GM12872 (cell line): Measurements from ENCODE around the gene FBXW5.

Source experiments
- CTCF ChIP-seq: IDR thresholded peaks from 3 replicates; pipeline ENCODE4 v1.5.1; 2011; ENCODE audit warnings: low read depth, mild to moderate bottlenecking, low read length, moderate library complexity; ENCODE audit not compliant: insufficient read depth

FBXW5 gene

GRCh38 chr9:136947955-136948510, 3.5 kb upstream of the FBXW5 start:
- peak; percentile 65 for TF ChIP-seq CTCF

DNA sequence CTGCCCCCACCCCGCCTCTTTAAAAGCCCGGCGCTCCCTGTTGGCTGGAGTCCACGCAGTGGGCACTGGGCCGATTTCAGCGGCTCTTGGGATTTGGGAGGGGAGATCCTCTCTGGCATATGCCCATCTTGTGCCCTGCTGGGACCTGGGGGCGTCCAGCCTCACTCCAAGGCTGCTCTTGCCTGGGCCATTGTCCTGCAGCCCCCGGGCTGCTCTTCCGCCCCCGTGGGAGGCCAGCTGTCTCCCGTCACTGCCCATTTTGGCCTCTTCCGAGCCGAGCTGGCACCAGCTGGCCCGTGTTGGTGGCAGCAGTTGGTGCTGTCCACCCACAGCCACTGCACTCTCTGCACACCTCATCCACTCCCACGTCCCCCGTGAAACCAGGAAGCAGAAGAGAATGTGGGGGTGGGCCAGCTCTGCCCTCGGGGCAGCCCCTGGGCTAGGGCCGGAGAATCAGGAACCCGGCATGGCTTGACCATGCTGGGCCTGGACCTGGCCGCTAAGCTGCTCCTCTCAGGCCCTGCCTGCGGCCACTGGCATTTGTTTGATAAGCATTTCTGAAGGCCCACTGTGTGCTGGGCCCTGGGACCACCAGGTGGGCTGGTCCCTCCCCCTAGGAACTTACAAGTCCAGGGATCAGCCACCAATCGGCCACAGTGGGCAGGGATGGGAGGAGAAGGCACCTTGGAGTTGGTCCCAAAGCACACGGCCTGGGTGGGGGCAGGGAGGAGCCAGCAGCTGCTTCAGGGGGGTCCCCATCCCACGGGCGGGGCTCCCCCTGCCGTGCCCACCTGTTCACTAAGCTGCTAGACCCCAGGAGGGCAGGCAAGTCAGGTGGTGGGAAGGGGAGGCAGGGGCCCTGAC, 2.7 kb upstream of the FBXW5 start:
- no peak for TF ChIP-seq CTCF

DNA sequence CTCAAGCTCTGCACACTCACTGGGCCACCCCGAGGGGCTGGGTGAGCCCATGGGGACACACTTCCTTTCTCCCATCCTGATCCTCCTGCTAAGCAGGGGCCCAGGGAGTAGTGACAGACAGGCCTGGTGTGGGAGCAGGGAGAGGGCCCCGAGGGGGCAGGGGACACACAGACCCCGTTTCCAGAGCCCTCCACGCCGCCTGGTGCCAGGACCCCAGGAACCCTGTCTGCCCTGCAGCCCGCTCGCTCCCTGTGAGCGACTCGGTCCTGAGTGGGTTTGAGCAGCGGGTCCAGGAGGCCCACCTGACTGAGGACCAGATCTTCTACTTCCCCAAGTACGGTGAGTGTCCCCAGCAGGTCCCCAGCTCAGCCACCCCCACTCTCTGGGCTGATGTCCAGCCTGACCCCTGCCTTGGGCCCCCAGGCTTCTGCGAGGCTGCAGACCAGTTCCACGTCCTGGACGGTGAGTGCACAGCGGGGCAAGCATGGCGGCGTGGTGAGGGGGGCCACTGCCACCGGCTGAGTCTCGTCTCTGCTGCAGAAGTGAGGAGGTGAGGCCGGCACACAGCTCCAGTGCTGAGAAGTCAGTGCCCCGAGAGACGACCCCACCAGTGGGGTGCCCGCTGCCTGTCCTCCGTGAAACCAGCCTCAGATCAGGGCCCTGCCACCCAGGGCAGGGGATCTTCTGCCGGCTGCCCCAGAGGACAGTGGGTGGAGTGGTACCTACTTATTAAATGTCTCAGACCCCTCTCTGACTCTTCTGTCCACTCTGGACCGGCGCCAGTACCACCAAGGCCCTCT, 1.9 kb upstream of the FBXW5 start:
- no peak for TF ChIP-seq CTCF

DNA sequence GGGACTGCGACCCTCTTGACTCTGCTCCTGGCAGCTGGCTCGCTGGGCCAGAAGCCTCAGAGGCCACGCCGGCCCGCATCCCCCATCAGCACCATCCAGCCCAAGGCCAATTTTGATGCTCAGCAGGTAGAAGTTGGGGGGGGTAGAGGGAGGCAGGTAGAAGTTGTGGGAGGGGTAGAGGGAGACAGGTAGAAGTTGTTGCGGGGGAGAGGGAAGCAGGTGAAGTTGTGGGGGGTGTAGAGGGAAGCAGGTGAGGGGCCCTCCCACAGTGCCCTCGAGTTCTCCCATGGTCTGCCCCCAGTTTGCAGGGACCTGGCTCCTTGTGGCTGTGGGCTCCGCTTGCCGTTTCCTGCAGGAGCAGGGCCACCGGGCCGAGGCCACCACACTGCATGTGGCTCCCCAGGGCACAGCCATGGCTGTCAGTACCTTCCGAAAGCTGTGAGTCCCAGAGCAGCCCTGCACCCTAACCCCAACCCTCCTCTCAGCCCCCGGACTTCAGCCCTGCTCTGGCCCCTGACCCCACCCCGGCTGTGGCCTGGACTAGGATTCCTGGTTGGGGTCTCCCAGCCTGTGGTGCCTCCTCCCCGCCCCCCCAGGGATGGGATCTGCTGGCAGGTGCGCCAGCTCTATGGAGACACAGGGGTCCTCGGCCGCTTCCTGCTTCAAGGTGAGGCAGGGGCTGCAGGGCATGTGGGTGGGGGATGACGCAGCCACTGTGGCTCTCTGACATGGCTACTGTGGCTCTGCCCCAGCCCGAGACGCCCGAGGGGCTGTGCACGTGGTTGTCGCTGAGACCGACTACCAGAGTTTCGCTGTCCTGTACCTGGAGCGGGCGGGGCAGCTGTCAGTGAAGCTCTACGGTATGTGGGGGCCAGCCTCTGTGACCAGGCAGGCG, 1.0 kb upstream of the FBXW5 start:
- no peak for TF ChIP-seq CTCF

- 0 out of 3 replicates have a peak, but pooled peaks have one; percentile 8 for TF ChIP-seq CTCF
Measured at GRCh38 chr9:136944212-136944518, 373 bp downstream of the FBXW5 start.

DNA sequence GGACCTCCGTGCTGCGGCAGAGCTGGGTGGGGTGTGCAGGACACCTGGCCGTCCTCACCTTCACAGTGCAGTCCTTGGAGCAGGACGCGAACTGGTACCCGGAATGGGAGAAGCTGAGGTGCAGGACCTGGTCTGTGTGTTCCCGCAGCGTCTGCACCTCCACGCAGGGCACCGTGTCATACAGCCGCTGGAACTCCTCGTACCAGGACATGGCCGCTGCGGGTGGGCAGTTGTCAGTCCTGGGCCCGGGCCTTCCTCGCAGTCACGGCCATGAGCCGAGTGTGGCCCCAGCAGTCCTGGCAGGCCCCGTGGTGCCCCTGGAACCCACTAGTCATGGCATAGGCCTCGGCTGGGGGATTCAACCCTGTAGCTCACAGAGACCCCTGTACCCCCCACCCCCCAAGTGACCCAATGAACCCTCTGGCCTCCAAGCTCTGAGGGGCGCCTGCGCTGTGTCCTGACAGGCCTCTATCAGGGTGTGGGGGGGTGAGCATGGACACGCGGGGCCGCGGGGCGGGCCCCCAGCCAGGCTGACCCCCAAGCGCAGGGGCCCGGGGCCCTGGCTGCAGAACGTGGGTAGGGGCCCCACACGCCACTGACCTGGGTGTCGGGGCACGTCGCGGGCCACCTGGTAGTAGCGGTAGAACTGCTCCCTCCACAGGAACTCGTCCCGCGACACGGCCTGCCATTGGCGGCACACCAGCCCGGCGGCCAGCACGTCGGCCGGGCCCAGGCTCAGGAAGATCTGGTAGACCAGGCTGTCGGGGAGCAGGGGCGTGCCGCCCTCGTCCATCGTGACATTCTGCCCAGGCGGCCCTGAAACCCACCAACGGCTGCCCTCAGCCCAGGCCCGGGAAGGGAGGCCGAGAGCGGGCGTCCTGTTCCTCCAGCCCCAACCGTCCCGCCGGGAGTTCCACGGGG, 987 bp downstream of the FBXW5 start:
- no peak for TF ChIP-seq CTCF
